ENCODE measurements around the gene DLG2.

DNA sequence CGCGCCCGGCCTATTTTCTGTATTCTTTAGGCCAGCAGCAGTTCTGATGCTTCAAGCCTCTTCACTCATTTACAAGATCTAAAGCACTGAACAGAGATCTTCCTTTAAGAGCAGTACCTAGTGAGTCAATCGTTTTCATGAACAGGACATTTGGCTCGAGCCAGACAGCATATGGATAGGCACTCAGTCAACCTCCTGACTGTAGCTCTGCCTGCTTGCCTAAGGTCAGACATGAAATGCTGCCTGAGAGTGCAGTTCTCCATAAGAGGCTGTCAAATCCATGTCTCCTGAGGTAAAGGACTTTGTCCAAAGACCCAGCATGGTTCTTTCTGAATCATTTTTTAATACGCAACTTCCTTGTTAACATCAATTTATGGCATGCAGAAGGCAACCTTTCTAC is 941.2 kb downstream of the DLG2 start:
- TF ChIP-seq CTCF (IDR thresholded peaks at IDR 0.05) (no peak), EP300 (IDR thresholded peaks at IDR 0.05) (no peak)

Measured in sigmoid colon (tissue), 4 donors.